Inferior parietal cortex (tissue), 1 donor: Measurements from ENCODE around the gene PDE4D.
"Not testable (repeated sequence)": the region's sequence is repeated elsewhere in the genome, so short reads cannot be mapped to it uniquely, and the experiment has no call there.

Experiments used
- DNase-seq: peaks from one replicate; pipeline ENCODE4 v3.0.0-alpha.2; 2016; ENCODE audit errors: extremely low spot score

Gene PDE4D

DNA sequence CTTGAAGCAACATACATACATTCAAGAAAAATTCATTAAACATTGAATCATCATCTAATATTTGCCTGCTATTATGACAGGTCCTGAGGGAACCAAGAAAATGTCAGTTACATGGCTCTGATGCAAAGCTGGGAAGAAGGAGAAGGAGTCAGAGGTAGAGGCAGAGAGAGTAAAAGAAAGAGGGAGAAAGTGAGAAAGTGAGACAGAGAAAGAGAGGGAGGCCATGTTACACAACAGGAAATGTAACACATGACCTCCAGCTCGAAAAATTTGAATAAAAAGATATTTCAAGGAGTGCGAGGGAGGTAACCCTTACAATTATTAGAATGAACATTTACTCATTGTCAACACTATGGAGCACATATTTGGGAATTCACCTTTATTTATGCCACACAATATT lies 189.7 kb downstream of the PDE4D start:
- DNase-seq, result no peak

DNA sequence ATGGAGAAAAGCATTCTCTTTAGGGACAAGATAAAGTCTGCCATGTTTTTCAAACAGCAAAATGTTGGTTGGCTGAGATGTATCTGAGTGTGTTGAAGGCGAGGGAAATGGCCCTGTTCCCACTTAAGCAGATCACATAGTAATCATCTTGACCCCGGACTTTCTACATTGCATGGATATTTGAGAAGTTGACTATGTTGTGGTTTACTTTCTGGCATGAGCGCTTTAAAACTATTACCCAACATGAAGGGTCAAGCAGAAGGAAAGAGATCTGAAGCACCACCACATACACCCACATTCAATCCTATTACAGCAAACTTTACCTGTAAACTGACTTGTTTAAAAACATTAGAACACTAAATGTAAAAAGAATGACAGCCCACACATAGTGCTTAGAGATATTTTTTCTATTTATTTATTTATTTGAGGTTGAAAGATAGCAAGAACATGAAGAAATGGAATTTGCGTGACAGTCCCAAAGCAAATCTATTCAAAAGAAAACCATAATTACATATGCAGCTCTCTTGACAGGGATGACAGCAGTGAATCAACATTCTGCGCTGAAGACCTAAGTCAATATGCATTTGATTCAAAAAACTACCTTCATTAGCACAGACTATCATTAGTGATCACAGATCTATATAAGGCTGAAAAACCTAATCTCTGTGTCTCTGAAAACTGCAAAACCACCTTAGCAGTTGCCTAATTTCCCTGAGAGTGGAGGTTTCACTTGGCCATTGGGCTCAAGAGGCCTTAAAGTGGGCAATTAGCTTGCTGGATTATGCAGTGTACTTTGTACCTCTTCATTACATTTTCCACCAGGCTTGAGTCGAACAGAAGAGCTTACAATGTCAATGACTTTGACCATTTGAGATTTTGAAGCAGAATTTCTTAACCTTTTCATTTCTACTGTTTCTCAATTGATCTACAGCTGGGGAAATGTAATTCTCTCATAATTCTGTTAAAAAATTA lies 195.0 kb downstream of the PDE4D start:
- no peak for DNase-seq

DNA sequence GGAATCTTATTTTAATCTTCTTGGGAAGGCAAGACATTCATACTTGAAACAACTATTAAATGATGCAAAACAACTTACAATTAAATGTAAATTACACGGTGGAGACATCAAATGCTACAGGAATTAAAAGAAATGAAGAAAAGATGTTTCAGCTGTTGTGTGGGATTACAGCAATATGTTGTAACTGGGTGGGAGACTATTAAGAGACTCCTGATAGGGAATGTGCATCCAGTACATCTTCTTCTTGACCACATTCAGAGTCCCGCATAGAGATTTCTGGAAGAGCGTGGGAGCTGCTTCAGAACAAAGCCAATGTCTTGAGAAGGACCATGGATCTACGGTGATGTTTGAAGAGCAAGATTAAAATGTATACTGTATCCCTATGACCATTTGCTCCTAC lies 199.1 kb downstream of the PDE4D start:
- DNase-seq, result no peak

DNA sequence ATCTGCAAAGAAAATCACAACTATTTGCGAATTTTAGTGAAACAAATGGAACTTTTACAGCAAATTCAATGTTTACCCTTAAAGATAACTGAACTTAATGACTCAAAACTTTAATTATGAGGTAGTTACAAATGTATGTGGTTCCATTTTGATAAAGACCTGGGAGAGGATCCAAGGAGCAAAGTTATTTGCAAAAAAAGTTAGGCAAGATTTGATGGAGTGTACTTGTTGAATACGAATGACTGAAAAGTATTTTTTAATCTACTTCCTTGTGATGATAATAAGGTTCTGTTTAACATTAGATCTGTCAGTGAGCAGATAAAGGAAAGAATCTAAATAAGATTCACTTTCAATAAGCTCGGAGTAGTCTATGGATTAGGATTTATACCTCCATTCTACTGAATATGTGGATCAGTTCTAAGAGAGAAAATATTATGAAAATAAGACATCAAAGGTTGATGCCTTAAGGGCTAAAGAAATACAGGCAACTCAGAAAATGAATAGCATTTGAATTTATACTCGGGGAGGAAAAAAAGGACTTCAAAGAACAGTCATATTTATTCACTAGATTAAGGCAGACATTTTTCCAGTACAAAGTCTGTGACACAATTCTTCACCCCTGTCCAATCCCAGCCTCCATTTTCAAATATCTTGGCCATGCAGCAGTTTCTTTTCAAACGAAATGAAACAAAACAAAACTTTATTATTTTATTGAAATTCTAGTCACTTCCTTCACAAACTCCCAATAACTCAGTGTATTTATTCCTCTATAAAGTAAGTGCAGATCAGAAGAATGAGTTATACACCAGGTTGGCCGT lies 199.8 kb downstream of the PDE4D start:
- DNase-seq, result no peak

DNA sequence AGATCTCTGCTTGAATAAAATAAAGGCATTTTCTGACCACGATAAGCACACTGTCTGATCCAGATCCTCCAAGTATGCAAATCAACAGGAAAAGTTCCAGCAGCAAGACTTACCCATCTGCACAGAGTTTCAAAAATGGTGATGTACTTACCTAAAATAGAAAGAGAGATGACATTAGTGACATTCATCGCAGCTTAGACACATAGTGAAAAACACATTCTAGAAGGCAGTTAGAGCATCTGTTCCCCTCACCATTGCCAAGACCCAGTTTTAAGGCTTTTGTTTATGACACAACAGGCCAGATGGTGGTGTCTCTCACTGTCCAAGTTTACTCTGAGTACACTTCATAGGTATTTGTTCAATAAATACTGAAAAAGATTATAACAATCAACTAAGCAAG lies 207.7 kb downstream of the PDE4D start:
- peak; percentile 67 for DNase-seq

DNA sequence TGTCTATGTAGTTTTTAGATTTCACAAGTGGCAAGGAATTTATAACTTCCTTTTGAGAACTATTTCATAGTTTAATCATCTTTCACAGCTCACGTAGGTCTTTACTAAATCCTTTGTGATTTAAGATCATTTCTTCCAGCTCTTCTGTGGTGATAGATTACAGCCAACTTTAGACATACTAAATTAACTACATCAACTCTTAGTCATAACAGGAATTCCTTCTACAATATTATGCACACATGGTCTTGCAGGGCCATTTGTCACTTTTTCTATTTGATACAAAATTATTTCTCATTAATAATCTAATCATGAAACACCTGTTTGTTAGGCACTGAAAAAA lies 208.4 kb downstream of the PDE4D start:
- DNase-seq, result no peak

DNA sequence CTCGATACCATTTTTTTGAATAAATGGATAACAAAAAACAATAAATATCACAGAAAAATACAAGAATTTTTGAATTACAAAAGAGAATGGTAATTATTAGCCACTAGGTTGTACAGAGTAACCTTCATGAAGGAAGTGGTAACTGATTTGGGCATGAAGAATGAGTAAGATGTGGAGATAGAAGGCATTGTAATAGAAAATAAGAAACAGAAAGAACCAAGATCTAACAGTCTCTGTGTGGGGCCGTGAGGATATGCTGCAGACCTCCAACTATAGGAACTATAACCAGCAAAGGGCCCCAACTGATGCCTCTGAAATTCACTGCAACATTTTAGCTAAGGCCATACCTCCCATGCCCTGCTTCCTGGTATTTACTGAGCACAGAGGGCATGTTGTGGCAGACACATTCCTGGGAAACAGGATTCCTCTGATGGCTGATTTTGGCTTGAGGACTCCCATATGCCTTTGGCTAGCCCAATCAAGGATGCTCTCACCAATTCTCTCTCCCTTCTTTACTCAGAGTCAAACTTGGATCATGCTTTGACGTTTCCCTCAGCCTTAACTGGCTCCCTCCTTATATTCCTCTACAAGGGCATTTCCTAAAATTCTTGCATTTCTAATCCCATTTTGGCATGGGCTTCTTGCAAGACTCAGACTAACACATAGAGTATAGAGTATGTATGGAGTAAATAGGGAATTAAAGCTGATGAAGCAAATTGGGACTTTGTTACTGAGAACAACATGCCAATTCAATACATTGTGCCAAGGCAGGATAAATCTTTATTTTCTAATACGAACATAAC lies 208.9 kb downstream of the PDE4D start:
- DNase-seq, result no peak

DNA sequence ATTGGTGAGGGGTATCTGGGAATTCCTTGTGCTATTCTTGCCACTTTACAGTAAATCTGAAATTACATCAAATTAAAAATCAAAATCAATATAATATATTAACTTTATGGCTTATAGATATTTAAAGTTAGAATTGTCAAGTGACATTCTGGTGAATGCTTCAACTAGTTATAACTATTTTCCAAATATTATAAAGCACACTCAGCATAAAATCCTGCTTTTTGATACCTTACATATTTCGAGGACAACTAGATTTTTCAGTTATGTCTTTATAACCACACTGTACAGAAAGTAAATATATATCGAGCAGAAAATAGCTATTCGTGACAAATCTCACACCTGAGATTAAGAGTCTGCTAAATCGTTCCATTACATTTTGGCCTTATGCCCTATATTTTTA lies 210.2 kb downstream of the PDE4D start:
- no peak for DNase-seq

DNA sequence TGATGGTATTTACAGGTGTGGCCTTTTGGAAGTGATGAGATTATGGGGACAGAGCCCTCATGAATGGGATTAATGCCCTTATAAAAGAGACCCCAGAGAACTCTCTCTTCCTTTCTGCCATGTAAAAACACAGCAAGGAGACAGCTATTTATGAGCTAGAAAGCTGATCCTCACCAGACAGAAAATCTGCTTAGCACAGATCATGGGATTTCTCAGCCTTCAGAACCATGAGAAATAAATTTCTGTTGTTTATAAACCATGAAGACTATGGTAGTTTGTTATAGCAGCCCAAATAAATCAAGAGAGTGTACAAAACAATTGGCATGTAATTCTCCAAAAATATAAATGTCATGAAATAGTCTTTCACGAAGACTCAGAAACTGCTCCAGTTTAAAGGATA lies 211.0 kb downstream of the PDE4D start:
- DNase-seq, result no peak

DNA sequence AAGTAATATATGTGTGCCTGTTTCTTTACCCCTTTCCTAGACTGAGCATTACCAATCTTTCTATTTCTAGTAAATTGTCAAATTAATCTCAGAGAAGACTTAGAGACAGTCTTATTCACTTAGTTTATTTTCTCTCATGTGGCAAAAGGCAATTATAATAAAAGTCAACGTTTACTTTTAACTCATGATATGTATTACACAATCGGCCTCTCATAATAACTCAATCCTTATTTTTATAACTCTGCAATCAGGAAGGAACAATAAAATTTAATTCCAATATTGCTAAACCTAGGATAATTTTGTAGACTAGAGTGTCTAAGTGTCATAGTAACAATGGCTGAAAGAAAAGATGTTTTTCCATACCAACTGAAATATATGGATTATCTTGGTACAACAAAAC lies 214.6 kb downstream of the PDE4D start:
- DNase-seq, result no peak

DNA sequence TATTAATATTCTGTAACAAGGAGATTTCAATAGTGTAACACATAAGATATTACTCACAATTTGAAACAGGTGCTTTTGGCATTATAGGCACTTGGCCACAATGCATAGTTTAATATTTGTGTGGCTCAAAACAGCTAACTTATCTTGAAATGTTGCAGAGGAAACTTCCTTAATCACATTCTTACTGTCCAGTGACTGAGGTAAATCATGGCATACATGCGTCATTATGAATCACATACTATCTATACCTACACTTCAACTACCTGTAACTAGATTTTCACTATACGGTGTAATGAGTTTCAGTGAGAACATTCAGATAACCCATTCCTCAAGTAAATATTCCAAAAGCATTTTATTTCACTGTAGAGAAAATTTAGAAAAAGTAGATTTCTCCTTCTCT lies 218.8 kb downstream of the PDE4D start:
- no peak for DNase-seq

DNA sequence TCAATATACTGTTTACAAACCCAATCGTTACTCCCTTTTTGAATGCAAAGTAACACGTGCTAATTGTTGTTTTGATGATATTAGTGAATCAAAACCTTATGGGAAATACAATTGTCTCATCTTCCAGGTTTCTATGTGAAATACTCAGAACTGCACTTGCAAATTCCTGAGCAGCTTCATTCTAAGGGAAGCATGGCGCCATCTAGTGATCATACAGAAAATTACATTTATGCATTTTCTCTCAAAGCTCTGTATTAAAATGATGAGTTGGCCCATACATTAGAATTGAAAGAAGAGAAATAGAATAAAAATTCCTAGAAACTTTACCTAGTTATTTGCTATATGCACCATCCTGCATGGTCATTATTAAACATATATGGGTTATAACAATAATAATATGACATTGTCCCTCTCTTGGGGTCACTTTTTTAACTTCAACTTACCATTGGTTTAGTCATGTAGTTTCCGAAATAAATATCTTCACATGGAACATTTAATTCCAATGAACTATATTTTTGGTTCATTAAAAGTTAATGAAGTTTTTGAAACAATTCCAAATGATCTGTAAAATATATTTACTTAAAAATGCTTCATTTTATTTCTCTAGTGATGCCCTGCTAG lies 220.0 kb downstream of the PDE4D start:
- DNase-seq, result peak; percentile 81

DNA sequence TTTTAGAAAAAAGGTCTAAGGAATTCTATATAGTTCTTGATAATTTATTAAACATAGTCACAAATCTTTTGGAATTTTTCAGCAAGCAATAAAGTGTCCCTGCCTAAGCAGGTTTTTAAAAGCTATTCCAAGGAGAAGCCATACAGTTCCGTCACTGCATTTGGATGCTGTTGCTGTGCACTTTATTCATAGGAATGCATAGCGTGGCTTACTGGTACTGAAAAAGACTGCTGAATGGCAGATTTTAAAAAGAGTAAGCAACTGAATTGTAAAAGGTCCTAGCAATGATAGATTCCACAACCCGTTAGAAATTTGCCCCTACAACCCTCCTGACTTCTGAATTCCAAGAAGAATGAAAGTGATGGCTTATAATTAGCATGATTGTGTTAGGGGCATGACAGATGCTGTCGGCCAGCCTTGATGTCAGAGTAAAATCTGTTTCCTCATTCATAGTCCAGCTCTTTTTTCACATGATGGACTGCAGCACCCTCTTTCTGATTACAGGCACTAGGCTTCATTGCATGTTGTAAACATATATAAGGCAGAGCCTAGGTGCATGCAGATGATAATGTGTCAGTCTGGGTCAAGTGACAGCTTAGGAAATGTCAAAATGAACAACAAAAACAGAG lies 227.0 kb downstream of the PDE4D start:
- DNase-seq, result no peak

DNA sequence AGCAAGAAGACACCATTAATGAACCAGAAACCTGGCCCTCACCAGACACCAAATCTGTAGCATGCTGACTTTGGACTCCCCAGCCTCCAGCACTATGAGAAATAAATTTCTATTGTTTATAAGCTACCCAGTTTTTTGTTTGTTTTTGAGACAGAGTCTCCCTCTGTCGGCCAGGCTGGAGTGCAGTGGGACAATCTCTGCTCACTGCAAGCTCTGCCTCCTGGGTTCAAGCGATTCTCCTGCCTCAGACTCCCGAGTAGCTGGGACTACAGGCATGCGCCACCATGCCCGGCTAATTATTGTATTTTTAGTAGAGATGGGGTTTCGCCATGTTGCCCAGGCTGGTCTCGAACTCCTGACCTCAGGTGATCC lies 227.7 kb downstream of the PDE4D start:
- DNase-seq, result not testable (repeated sequence)

DNA sequence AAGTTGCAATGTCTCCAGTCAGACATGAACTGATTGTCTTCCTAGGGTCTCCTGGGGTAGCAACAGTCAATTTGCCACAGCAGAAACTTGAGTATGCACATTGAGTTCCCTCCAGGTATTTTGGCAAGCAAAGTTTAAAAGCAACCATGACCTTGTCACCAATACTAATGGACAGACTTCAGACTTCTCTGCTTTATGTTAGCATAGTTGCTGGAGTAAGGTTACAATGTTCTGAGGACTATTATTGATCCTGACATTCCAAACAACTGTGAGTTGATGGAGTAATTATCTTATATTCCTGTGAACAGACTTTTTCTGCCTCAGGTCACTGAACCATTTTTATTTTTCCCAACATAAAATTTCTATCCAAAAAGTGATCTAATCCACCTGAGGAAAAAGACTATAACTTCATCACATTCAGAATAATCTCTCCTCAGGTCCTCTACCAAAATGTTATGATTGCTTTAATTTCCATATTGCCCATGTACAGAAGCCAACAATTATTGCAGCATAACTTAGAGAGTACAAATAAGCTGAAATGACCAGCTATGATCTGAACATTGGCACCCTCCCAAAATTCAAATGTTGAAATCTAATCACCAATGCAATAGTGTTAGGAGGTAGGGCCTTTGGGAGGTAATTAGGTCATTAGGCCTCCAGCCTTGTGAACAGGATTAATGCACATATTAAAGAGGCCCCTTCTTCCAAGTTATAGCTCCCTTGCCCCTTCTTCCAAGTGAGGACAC lies 228.3 kb downstream of the PDE4D start:
- DNase-seq, result no peak

DNA sequence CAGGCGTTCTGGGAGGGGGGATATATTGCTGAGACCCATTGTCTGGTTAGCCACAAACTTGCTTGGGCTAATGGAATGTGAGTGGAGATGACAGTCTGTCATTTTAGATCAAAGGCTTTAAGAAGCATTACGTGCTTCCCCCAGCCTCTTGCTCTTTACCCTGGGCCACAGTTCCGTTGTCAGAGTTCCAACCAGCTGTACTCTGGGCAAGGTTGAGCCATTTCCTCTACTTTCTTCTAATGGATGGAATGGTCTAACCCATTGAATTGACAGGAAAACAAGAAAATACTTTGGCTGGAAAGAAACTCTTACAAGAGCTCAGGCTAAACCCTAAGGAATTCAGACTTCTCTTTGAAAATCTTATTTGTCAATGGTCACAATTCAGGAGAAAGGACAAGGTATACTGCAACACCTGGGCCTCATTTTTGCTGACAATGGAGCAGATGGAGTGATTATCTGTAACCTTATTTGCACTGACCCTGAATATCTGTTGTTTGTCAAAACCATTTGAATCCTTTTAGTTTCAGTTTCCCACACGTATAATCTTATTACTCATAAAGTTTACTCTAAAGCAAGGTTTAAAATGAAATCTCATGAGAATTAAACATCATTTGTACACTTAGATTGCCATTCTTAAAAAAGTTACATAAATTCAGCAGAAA lies 231.4 kb downstream of the PDE4D start:
- DNase-seq, result no peak

DNA sequence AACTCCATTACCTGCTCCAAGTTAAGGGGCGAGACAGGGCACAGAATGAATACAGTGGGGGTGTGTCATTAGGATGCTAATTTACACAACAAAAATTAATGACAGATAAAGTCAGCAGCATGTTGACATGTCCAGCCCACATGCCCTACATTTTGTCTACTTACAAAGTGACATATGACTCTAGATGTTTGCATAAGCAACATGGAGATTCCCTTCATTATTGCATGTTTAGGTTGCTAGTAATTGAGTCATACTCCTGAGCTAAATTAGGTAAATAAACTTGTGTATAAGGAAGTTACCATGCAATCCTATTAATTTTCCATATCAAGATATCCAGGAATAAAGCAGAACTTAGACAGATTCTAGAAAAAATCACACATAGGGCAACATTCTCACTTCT lies 232.2 kb downstream of the PDE4D start:
- no peak for DNase-seq

DNA sequence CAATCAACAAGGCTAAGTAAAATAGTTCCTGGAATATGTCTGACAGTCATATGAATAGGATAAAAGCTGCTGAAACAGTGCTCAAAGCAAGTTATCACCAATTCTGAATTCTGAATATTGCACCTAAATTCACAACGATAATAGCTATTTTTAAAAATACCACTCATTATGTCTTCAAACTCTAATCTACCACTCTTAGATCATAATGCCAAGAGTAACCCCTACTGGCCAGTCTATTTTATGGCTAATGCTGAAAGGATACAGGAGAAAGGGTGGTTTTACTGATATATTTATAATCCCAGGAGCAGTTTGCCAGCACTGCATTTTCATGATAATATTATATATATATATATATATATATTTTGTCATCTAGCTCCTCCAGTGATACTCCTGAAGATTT lies 232.8 kb downstream of the PDE4D start:
- peak; percentile 38 for DNase-seq

DNA sequence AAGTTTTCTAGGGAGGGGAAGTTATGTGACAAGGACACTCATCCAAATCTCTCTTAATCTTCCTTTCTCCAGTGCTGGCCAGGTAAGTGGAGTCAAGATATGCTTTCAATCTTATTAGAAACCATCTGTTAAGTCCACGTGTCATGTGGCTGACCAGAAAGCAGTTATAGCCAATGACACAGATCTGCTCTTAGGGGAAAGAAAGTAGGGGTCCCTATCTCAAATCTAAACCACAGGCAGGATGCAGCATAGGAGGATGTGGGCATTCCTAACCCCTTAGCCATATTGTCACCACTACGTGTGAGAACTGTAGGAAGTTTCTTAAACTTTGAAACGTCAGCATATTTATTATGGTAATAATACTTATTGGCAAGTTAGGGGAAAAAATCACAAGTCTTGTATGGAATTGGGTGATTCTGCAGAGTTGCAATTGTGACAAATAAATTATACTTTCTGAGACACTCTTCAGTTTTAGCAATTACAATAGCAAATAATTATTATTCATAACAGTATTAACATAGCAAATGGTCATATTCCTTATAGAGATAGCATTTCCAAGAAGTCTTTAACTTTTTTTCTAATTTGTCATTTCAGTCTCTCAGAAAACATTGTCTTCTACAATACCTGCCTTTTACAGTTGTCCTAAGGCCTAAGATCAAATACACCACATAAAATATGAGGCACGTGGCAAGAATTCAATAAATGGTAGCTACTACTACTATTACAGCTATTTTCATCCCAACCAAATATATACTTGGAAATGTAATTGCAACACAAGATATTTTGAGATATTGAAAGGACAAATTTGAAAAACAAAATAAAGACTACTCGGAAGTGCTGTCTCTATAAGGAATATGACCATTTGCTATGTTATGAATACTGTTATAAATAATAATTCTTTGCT lies 236.9 kb downstream of the PDE4D start:
- no peak for DNase-seq
